GM12874 (cell line): Measurements from ENCODE around the gene ADCY5.

ENCODE experiments used
- CTCF ChIP-seq: IDR thresholded peaks from 2 replicates; pipeline ENCODE4 v1.5.1; 2011; ENCODE audit warnings: low read depth, mild to moderate bottlenecking, control low read depth, low read length, moderate library complexity; ENCODE audit not compliant: insufficient read depth

The ADCY5 gene

GRCh38 chr3:123439806-123440580 lies 8.9 kb downstream of the ADCY5 start:
- TF ChIP-seq CTCF, result no peak

- TF ChIP-seq CTCF, result no peak
Observed at GRCh38 chr3:123432832-123433523, 15.9 kb downstream of the ADCY5 start.

DNA sequence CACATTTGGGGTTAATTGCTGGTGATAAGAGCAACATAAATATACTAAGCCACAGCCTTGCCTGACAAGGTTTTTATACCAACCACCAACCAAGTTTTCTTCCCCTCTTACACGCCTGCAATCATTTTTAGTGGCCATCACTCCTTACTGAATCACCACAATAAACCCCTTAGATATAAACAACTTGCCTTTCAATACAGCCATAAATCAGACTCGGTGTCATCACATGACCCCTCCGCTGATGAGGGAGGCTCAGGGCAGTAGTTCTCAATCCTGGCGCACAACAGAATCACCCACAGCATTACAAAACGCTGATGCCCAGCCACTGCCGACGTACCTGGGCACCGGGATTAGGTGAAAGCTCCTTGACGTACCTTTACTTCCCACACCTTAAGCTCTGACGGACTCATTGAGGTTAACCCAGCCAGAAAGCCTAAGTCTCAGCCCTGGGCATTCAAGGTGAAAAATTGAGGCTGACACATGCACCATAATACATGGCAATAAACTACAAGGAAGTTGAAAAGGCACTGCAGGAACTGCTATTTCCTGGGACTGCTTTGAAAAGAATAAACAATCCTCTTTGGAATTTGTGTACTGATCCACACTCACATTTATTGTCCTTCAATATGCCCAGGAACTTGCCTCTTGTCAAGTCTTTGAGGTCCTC lies 17.1 kb downstream of the ADCY5 start:
- TF ChIP-seq CTCF, result no peak

- TF ChIP-seq CTCF, result no peak
Observed at GRCh38 chr3:123431007-123431657, 17.8 kb downstream of the ADCY5 start.

DNA sequence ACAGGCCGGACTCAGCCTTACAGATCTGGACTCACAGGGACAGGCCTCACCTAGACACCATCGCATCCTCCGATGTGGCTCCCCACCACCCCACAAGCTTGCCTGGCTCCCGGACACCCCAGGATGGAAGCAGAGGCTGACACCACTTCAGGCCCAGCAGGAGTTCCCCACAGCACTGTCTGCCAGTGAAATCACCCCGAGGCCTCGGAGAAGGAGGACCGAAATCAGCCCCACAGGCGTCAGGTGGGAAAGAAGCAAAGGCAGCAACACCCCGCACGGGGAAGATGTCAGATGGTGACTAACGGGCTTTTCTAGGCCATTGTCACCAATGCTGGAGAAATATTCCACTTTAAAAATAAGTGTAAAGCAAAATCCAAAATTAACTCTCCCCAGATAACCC lies 18.6 kb downstream of the ADCY5 start:
- TF ChIP-seq CTCF, result no peak

- TF ChIP-seq CTCF, result no peak
Observed at GRCh38 chr3:123429362-123430125, 19.3 kb downstream of the ADCY5 start.
